T-helper 17 cell (primary cell): ENCODE results near the gene AMIGO2. TPM values are rescaled to one million over a fixed set of nuclear protein-coding genes. Genes with fewer than 3 reads are reported as not detected.
"Not testable (repeated sequence)": the region's sequence is repeated elsewhere in the genome, so short reads cannot be mapped to it uniquely, and the experiment has no call there.

Experiments used
- ATAC-seq: fragments of 150-1000 bp; cut with Tn5 transposase; 2 replicates; pipeline ENCODE4 v1.10.0; 2021; ENCODE audit warnings: mild to moderate bottlenecking, moderate library complexity
- DNase-seq, 3 donors: peaks; one replicate each; pipeline versions ENCODE4 v3.0.0 to v3.0.0-alpha.2; 2020 to 2021
- H3K9me3 ChIP-seq: one replicate; pipeline ENCODE4 v1.7.0; 2013; ENCODE audit warnings: low read length, mild to moderate bottlenecking; ENCODE audit not compliant: control insufficient read depth, poor library complexity, severe bottlenecking
- H3K27ac Mint-ChIP-seq: one replicate; pipeline ENCODE4 v1.8.0; 2022; ENCODE audit warnings: mild to moderate bottlenecking, moderate library complexity, mixed read lengths
- H3K27me3 Mint-ChIP-seq: one replicate; pipeline ENCODE4 v1.8.0; 2022; ENCODE audit warnings: mixed read lengths
- H3K36me3 Mint-ChIP-seq: one replicate; pipeline ENCODE4 v1.8.0; 2022; ENCODE audit warnings: low read depth, mixed read lengths
- H3K4me1 Mint-ChIP-seq: one replicate; pipeline ENCODE4 v1.8.0; 2022; ENCODE audit warnings: mild to moderate bottlenecking, mixed read lengths
- H3K4me3 Mint-ChIP-seq: one replicate; pipeline ENCODE4 v1.8.0; 2022; ENCODE audit warnings: mild to moderate bottlenecking, moderate library complexity, mixed read lengths
- total RNA-seq, 4 donors: library from RNA in 2 of 4; stranded (reverse) in 2 of 4; gene quantifications; one replicate each; pipeline ENCODE4 v1.2.3 and lab custom pipeline; 2022 to 2026

Gene AMIGO2
- total RNA-seq = 1 to 10 TPM; 8.0 to 9.1 TPM
- 14.5 to 30.9 reads per million in 2 donors for total RNA-seq (lab: John Stamatoyannopoulos, UW)

GRCh38 chr12:47079468-47079980 is at the start of gene AMIGO2, which contains the start of gene PCED1B:
Gene AMIGO2 (minus strand): TSS chr12:47079959. CDS start chr12:47079002, 957 bp downstream.
Gene PCED1B (plus strand): TSS chr12:47079621. CDS start chr12:47235064, 155,443 bp downstream.
- H3K27ac Mint-ChIP-seq = peak within 1 kb of the TSS; percentile 99
- H3K9me3 ChIP-seq = no peaks in the 10 kb centered on the region
- H3K36me3 Mint-ChIP-seq = peaks cover 13% of the 10 kb centered on the region
- no peaks in the 10 kb centered on the region for H3K27me3 Mint-ChIP-seq
- peaks cover 54% of the 10 kb centered on the region for H3K4me1 Mint-ChIP-seq
- peak within 1 kb of the TSS; percentile 98 for H3K4me3 Mint-ChIP-seq
- ATAC-seq (peak; percentile 61), DNase-seq (peak; percentile 16 to 44 (median 37))

DNA sequence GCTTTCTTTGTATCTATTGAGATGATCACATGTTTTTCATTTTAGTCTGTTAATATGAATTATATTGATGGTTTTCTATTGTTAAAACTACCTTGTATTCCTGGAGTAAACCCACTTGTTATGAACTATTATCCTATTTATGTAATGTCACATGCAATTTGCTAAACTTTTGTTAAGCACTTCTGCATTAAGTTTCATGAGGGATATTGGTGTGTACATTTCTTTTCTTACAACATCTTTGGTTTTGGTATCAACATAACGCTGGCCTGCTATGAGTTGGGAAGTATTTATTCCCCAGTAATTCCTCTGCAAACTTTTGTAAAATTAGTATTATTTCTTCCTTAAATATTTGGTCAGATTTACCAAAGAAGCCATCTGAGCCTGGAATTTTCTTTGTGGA is 46.5 kb upstream of the AMIGO2 start:
- no peaks in the 10 kb centered on the region for H3K27me3 Mint-ChIP-seq
- no peak overlapping the region for H3K27ac Mint-ChIP-seq
- peaks cover 2% of the 10 kb centered on the region for H3K4me1 Mint-ChIP-seq
- no peak overlapping the region for H3K4me3 Mint-ChIP-seq
- no peak for DNase-seq
- no peak for ATAC-seq
- no peaks in the 10 kb centered on the region for H3K9me3 ChIP-seq
- H3K36me3 Mint-ChIP-seq = peaks cover 10% of the 10 kb centered on the region

- DNase-seq (no peak), ATAC-seq (no peak)
- no peaks in the 10 kb centered on the region for H3K9me3 ChIP-seq
- Mint-ChIP-seq H3K27me3 (no peaks in the 10 kb centered on the region), H3K4me3 (no peak overlapping the region), H3K27ac (peak overlapping the region; percentile 29), H3K36me3 (peaks cover 8% of the 10 kb centered on the region), H3K4me1 (no peaks in the 10 kb centered on the region)
Measured at GRCh38 chr12:47124451-47124850, 44.7 kb upstream of the AMIGO2 start.

DNA sequence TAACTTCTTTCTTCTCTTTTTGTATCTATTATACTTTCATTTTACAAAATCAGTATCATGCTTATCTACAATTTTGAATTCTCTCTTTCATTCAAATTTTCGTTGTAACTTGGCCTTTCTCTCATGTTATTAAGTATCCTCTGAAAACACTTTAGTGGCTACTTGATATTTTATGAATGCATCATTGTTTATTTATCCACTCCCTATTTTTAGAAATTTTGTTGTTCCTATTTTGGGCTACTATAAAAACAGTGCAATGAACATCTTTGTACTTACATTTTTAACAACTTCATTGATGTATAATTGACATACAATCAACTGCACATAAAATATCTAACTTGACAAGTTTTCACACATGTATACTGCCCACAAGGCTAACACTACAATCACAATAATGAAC is 44.0 kb upstream of the AMIGO2 start:
- ATAC-seq (no peak), DNase-seq (no peak)
- Mint-ChIP-seq H3K36me3 (peaks cover 8% of the 10 kb centered on the region), H3K27me3 (no peaks in the 10 kb centered on the region), H3K4me3 (no peak overlapping the region), H3K27ac (no peak overlapping the region), H3K4me1 (no peaks in the 10 kb centered on the region)
- H3K9me3 ChIP-seq = no peaks in the 10 kb centered on the region

- DNase-seq (no peak), ATAC-seq (no peak)
- no peak overlapping the region for H3K4me3 Mint-ChIP-seq
- no peaks in the 10 kb centered on the region for H3K9me3 ChIP-seq
- no peaks in the 10 kb centered on the region for H3K4me1 Mint-ChIP-seq
- no peak overlapping the region for H3K27ac Mint-ChIP-seq
- H3K36me3 Mint-ChIP-seq = peaks cover 5% of the 10 kb centered on the region
- no peaks in the 10 kb centered on the region for H3K27me3 Mint-ChIP-seq
Measured at GRCh38 chr12:47122602-47123001, 42.8 kb upstream of the AMIGO2 start.

DNA sequence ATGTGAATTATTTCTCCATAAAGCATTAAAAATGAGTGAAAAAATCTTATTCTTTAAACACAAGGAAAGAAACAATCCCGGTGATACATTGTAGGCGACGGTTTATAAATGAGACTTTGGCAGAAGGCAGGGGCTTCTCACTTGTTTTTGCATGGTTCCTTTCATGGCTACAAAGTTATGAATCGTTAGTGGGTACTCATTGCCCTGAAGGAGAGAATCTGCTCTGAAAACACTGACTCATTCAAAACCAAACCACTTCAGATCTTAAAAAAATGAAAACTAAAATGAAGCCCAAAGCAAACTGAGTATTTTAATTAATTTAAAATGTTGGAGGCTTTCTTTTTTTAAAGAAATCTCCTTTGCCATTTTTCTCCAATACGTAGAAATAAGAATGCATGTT is 41.4 kb upstream of the AMIGO2 start:
- Mint-ChIP-seq H3K36me3 (peaks cover 3% of the 10 kb centered on the region), H3K27me3 (no peaks in the 10 kb centered on the region), H3K4me1 (no peaks in the 10 kb centered on the region), H3K27ac (peak overlapping the region; percentile 37), H3K4me3 (no peak overlapping the region)
- ATAC-seq (no peak), DNase-seq (no peak)
- no peaks in the 10 kb centered on the region for H3K9me3 ChIP-seq

GRCh38 chr12:47120736-47121135 is 41.0 kb upstream of the AMIGO2 start:
- Mint-ChIP-seq H3K36me3 (peaks cover 3% of the 10 kb centered on the region), H3K27me3 (no peaks in the 10 kb centered on the region)

GRCh38 chr12:47117305-47117704 is 37.5 kb upstream of the AMIGO2 start:
- not testable (repeated sequence) for H3K4me1 Mint-ChIP-seq, H3K9me3 ChIP-seq, DNase-seq, H3K36me3 Mint-ChIP-seq, H3K27me3 Mint-ChIP-seq, H3K27ac Mint-ChIP-seq, H3K4me3 Mint-ChIP-seq, ATAC-seq

More at GRCh38 chr12:47120736-47121135, 41.0 kb upstream of the AMIGO2 start:
- no peak overlapping the region for H3K4me3 Mint-ChIP-seq
- ATAC-seq (no peak), DNase-seq (no peak)
- H3K27ac Mint-ChIP-seq = peak overlapping the region; percentile 37
- no peaks in the 10 kb centered on the region for H3K4me1 Mint-ChIP-seq
- no peaks in the 10 kb centered on the region for H3K9me3 ChIP-seq

DNA sequence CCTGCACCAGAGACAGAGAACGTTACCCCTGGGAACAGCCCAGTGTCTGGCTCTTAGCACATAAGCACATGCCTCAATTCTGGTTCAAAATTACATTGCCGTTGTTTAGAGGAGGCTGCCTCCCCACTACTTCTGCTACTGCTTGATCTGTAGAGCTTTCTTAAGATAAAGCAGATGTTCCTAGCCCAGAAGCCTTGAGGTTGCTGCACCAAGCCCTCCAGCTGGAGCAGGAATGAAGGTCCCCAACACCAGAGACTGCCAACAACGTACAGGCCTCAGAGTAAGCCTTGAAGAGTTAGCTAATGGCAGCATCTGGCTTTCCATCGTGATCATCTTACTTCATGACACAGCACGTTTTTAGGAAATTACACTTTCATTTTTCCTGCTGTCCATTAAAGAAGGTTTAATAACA is 34.7 kb upstream of the AMIGO2 start:
- Mint-ChIP-seq H3K4me3 (no peak overlapping the region), H3K27ac (no peak overlapping the region), H3K4me1 (peaks cover 16% of the 10 kb centered on the region), H3K36me3 (no peaks in the 10 kb centered on the region), H3K27me3 (no peaks in the 10 kb centered on the region)
- ATAC-seq (no peak), DNase-seq (no peak)
- H3K9me3 ChIP-seq = no peaks in the 10 kb centered on the region

GRCh38 chr12:47112679-47113078 is 32.9 kb upstream of the AMIGO2 start:
- H3K4me3 Mint-ChIP-seq = no peak overlapping the region
- H3K27me3 Mint-ChIP-seq = no peaks in the 10 kb centered on the region
- peaks cover 16% of the 10 kb centered on the region for H3K4me1 Mint-ChIP-seq
- no peak overlapping the region for H3K27ac Mint-ChIP-seq
- ATAC-seq = no peak
- H3K36me3 Mint-ChIP-seq = peaks cover 4% of the 10 kb centered on the region
- no peak for DNase-seq
- H3K9me3 ChIP-seq = no peaks in the 10 kb centered on the region

GRCh38 chr12:47111854-47112253 is 32.1 kb upstream of the AMIGO2 start:
- Mint-ChIP-seq H3K27me3 (no peaks in the 10 kb centered on the region), H3K36me3 (peaks cover 4% of the 10 kb centered on the region), H3K27ac (peak overlapping the region; percentile 81), H3K4me3 (peak overlapping the region; percentile 67), H3K4me1 (peaks cover 21% of the 10 kb centered on the region)
- H3K9me3 ChIP-seq = no peaks in the 10 kb centered on the region
- DNase-seq (no peak), ATAC-seq (no peak)

DNA sequence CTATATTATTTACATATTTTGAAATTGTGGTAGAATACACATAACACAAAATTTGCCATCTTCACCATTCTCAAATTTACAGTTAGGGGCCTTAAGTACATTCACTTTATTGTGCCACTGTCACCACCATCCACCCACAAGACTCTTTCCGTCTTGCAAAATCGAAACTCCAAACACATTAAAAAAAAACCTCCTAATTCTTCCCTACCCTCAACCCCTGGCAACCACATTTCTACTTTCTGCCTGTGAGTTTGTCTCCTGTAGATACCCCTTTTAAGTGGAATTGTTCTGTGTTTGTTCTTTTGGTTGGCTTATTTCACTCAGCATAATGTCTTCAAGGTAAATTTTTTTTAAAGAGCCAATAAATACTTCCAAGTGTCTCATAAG is 31.6 kb upstream of the AMIGO2 start:
- H3K36me3 Mint-ChIP-seq = peaks cover 4% of the 10 kb centered on the region
- no peak for ATAC-seq

DNA sequence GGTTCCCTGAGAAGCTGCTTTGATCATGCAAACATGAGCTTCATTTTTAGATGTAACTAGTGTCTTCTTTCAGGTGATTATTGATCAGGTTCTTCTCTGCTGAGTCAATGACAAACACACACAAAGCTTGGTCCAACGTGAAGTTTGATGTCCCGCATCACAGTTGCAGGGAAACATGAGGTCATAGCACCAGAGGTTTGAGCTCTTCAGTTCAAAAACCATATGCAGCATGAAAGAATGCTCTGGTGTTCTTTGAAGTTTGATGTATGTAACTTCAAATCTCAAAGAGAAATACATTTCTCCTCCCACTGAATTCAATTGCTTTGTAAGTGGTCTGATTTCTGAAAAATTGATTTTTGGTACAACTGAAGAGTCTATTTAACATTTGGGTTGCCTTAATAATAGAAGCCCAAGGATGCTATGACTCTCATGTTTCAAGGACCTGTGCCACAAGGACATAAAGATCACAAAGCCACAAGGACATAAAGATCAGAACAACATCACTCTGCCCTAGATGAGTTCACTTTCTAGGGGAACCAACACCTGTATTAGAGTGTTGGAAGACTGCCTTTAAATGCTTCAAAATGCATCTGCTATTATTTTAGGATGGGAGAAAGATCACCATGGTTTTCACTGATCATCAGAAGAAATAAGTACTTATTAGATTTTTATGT is 31.1 kb upstream of the AMIGO2 start:
- Mint-ChIP-seq H3K4me1 (peaks cover 21% of the 10 kb centered on the region), H3K27ac (peak overlapping the region; percentile 81), H3K36me3 (peaks cover 4% of the 10 kb centered on the region), H3K4me3 (peak overlapping the region; percentile 5), H3K27me3 (no peaks in the 10 kb centered on the region)
- no peaks in the 10 kb centered on the region for H3K9me3 ChIP-seq
- DNase-seq = no peak
- no peak for ATAC-seq

More for the DNA sequence above, 31.6 kb upstream of the AMIGO2 start:
- no peak for DNase-seq
- peaks cover 21% of the 10 kb centered on the region for H3K4me1 Mint-ChIP-seq
- H3K27me3 Mint-ChIP-seq = no peaks in the 10 kb centered on the region
- H3K4me3 Mint-ChIP-seq = peak overlapping the region; percentile 67
- H3K27ac Mint-ChIP-seq = peak overlapping the region; percentile 81
- no peaks in the 10 kb centered on the region for H3K9me3 ChIP-seq
